IPS-NIHi11 (cell line): ENCODE measurements around the gene SPN.
A peak's percentile ranks its signal among the peaks of the same experiment; 100 is the strongest.
"Not testable (repeated sequence)": the region's sequence is repeated elsewhere in the genome, so short reads cannot be mapped to it uniquely, and the experiment has no call there.

Source experiments
- DNase-seq: peaks from one replicate; pipeline ENCODE4 v3.0.0; 2012; ENCODE audit warnings: mixed read lengths, low spot score

The SPN gene

GRCh38 chr16:29663016-29663806 is at the start of gene SPN:
Gene SPN (plus strand): TSS chr16:29663247. CDS start chr16:29663729, 482 bp downstream.
- DNase-seq, result no peak

- peak; percentile 76 for DNase-seq
Measured at GRCh38 chr16:29613307-29614057, 49.6 kb upstream of the SPN start.

- not testable (repeated sequence) for DNase-seq
Measured at GRCh38 chr16:29614691-29615314, 48.2 kb upstream of the SPN start.

- not testable (repeated sequence) for DNase-seq
Measured at GRCh38 chr16:29616127-29616526, 46.9 kb upstream of the SPN start.

- peak; percentile 30 for DNase-seq
Measured at GRCh38 chr16:29620591-29620990, 42.5 kb upstream of the SPN start.

GRCh38 chr16:29622738-29623137 is 40.3 kb upstream of the SPN start:
- not testable (repeated sequence) for DNase-seq

GRCh38 chr16:29623253-29623652 is 39.8 kb upstream of the SPN start:
- not testable (repeated sequence) for DNase-seq

GRCh38 chr16:29625114-29625513 is 37.9 kb upstream of the SPN start:
- DNase-seq, result not testable (repeated sequence)

GRCh38 chr16:29626778-29627331 is 36.2 kb upstream of the SPN start:
- not testable (repeated sequence) for DNase-seq

- DNase-seq, result not testable (repeated sequence)
Measured at GRCh38 chr16:29627661-29628075, 35.4 kb upstream of the SPN start.

- DNase-seq, result not testable (repeated sequence)
Measured at GRCh38 chr16:29628707-29629106, 34.3 kb upstream of the SPN start.

GRCh38 chr16:29629318-29629717 is 33.7 kb upstream of the SPN start:
- DNase-seq, result not testable (repeated sequence)

GRCh38 chr16:29631658-29632057 is 31.4 kb upstream of the SPN start:
- not testable (repeated sequence) for DNase-seq

- DNase-seq, result not testable (repeated sequence)
Measured at GRCh38 chr16:29635902-29636301, 27.1 kb upstream of the SPN start.

GRCh38 chr16:29636368-29636767 is 26.7 kb upstream of the SPN start:
- DNase-seq, result not testable (repeated sequence)

- not testable (repeated sequence) for DNase-seq
Measured at GRCh38 chr16:29638751-29639150, 24.3 kb upstream of the SPN start.

- DNase-seq, result no peak
Measured at GRCh38 chr16:29641561-29641960, 21.5 kb upstream of the SPN start.

- no peak for DNase-seq
Measured at GRCh38 chr16:29643596-29643995, 19.5 kb upstream of the SPN start.

GRCh38 chr16:29644338-29644857 is 18.6 kb upstream of the SPN start:
- no peak for DNase-seq

GRCh38 chr16:29644973-29645693 is 17.9 kb upstream of the SPN start:
- no peak for DNase-seq

- peak; percentile 71 for DNase-seq
Measured at GRCh38 chr16:29645694-29646187, 17.3 kb upstream of the SPN start.
